ENCODE data around the gene PSMD5.
"Not testable (repeated sequence)": the region's sequence is repeated elsewhere in the genome, so short reads cannot be mapped to it uniquely, and the experiment has no call there.

Gene PSMD5

DNA sequence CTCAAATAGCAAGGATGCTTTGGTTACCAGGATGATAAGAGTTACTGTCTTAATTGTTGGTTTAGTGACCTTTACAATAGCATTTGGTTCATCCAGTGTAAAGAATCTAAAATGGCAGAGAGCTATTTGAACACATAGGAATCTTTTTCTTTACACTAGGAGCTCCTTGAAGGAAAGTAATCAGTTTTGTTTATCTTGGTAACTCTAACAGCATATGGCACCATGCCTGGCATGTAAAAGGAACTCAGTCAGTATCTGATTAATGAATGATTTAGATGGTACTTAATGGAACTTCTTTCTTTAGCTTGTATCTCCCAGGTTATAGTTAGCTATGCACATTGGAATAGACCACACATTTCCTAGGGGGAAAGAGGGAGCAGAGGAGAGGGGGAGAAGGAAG lies 9.9 kb downstream of the PSMD5 start:
- peaks cover 0 to 7% of the 10 kb centered on the region in 2 donors for H3K4me1 Mint-ChIP-seq
- no peaks in the 10 kb centered on the region for H3K27me3 Mint-ChIP-seq
- H3K9me3 Mint-ChIP-seq, result no peaks in the 10 kb centered on the region
- no peak for ATAC-seq (replicated peaks)
- DNase-seq, result no peak
- H3K4me3 Mint-ChIP-seq, result no peak overlapping the region
- no peak overlapping the region for H3K27ac Mint-ChIP-seq
- H3K36me3 Mint-ChIP-seq, result peaks cover 33 to 56% of the 10 kb centered on the region in 2 donors

DNA sequence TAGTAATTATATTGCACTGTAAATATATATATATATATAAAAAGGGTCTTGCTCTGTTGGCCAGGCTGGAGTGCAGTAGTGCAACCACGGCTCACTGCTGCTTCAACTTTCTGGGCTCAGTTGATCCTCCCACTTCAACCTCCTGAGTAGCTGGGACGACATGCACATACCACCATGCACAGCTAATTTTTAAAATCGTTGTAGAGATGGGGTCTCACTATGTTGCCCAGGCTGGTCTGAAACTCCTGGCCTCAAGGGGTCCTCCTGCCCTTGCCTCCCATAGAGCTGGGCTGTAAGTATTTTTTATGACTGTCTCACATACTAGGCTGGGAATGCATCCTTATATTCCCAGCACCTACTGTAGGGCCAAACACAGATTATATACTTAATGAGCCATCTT lies 11.9 kb downstream of the PSMD5 start:
- Mint-ChIP-seq H3K4me1 (peaks cover 0 to 5% of the 10 kb centered on the region in 2 donors), H3K27me3 (no peaks in the 10 kb centered on the region), H3K27ac (no peak overlapping the region), H3K9me3 (no peaks in the 10 kb centered on the region), H3K4me3 (no peak overlapping the region), H3K36me3 (peaks cover 40 to 63% of the 10 kb centered on the region in 2 donors)
- DNase-seq (no peak), ATAC-seq (replicated peaks) (no peak)

DNA sequence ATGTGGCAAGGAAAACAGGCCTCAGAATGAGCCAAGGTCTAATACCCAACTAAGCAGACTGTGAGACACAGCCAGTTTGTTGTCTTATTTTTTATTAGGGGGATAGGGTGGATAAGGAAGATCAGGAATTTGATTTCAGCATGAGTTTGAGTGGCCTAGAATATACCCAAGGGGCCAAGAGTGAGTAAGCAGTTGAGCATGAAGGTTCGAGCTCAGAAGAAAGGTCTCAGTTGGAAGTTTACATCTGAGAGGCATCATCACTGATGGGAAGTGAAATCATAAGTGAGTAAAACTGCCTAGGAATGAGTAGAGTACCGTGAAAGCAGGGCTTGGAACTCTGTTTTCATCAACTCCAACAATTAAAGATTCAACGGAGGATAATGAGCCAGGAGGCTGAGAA lies 12.6 kb downstream of the PSMD5 start:
- DNase-seq (no peak), ATAC-seq (replicated peaks) (no peak)
- Mint-ChIP-seq H3K27me3 (no peaks in the 10 kb centered on the region), H3K36me3 (peaks cover 39 to 66% of the 10 kb centered on the region in 2 donors), H3K27ac (no peak overlapping the region), H3K9me3 (no peaks in the 10 kb centered on the region), H3K4me3 (no peak overlapping the region), H3K4me1 (peaks cover 0 to 5% of the 10 kb centered on the region in 2 donors)

DNA sequence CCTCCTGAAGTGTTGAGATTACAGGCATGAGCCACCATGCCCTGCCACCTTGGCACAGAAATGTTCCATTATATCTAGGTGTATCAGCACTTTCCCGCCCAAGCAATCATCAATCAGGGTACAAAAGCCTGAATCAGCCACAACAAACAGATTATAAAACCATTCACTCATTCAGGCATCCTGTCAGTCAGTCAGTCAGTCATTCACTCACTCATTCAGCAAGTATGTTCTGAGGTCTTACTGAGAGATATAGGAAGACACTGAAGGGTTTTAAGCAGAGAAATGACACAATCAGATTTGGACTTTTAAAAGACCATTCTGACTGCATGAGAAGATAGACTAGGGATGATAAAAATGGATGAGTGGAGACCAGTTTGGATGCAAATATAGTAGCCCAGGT lies 13.1 kb downstream of the PSMD5 start:
- no peaks in the 10 kb centered on the region for H3K27me3 Mint-ChIP-seq
- H3K9me3 Mint-ChIP-seq, result no peaks in the 10 kb centered on the region
- H3K4me3 Mint-ChIP-seq, result no peak overlapping the region
- H3K36me3 Mint-ChIP-seq, result peaks cover 40 to 67% of the 10 kb centered on the region in 2 donors
- no peak for DNase-seq
- H3K4me1 Mint-ChIP-seq, result peaks cover 0 to 5% of the 10 kb centered on the region in 2 donors
- no peak overlapping the region for H3K27ac Mint-ChIP-seq
- no peak for ATAC-seq (replicated peaks)

DNA sequence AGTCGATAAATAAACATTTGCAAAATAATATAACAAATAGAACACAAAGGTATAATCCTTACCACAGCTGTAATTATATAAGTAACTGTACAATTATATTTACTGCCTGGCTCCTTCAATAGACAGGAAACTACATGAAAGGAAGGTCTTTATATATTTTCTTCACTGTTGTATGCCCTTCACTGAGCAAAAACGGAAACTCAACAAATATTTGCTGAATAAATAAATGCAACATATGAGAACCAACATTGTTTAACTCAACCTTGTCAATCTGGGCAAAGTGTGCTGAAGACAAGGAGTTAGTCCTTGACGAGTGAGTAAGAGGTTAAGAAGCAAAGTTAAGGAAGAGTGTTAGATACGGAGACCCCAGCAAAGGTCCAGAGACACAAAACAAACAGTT lies 22.6 kb downstream of the PSMD5 start:
- no peaks in the 10 kb centered on the region for H3K27me3 Mint-ChIP-seq
- H3K4me3 Mint-ChIP-seq, result no peak overlapping the region
- no peak overlapping the region for H3K27ac Mint-ChIP-seq
- H3K4me1 Mint-ChIP-seq, result peaks cover 0 to 1% of the 10 kb centered on the region in 2 donors
- peaks cover 42 to 67% of the 10 kb centered on the region in 2 donors for H3K36me3 Mint-ChIP-seq
- no peak for ATAC-seq (replicated peaks)
- no peaks in the 10 kb centered on the region for H3K9me3 Mint-ChIP-seq
- DNase-seq, result no peak

DNA sequence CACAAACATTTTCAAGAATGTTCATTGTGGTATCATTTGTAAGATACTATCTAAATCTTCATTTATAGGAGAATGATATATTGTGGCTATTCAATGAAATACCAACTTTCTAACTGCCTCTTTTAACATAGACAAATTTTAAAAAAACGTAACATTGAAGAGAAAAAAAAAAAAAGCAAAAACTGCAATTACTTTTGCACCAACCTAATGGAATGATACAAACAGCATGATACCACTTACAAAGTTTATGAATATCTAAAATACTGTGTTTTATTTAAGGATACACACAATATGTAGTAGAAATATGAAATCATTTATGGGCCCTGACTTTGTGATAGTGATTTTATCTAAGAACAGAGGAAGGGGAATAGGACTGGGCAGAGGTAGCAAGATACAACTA lies 24.1 kb downstream of the PSMD5 start:
- H3K36me3 Mint-ChIP-seq, result peaks cover 37 to 61% of the 10 kb centered on the region in 2 donors
- DNase-seq (no peak), ATAC-seq (replicated peaks) (no peak)
- H3K4me3 Mint-ChIP-seq, result no peak overlapping the region
- peaks cover under 1 to 1% of the 10 kb centered on the region in 2 donors for H3K4me1 Mint-ChIP-seq
- H3K27me3 Mint-ChIP-seq, result no peaks in the 10 kb centered on the region
- H3K9me3 Mint-ChIP-seq, result no peaks in the 10 kb centered on the region
- H3K27ac Mint-ChIP-seq, result no peak overlapping the region

DNA sequence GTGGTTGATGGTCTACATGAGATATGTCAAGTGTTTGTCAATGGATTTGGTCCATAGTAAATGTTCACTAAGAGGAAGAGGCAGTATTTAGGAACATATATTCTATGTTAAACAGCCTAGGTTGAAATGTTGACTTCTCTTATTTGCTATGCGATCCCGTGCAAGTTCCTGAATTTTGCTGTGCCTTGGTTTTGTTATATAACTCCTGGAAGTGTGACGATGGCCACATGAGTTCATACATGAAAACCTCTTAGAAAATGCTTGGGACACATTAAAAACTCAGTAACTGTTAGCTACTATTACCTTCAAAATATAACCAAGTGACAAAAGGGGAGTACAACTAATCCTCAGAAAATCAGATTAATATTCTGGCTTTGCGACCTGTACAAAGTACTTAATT lies 27.6 kb downstream of the PSMD5 start:
- Mint-ChIP-seq H3K27ac (no peak overlapping the region), H3K27me3 (no peaks in the 10 kb centered on the region), H3K4me3 (no peak overlapping the region), H3K9me3 (peaks cover 0 to 4% of the 10 kb centered on the region in 2 donors), H3K36me3 (peaks cover 40 to 65% of the 10 kb centered on the region in 2 donors), H3K4me1 (peaks cover 5 to 11% of the 10 kb centered on the region in 2 donors)
- no peak for ATAC-seq (replicated peaks)
- no peak for DNase-seq

DNA sequence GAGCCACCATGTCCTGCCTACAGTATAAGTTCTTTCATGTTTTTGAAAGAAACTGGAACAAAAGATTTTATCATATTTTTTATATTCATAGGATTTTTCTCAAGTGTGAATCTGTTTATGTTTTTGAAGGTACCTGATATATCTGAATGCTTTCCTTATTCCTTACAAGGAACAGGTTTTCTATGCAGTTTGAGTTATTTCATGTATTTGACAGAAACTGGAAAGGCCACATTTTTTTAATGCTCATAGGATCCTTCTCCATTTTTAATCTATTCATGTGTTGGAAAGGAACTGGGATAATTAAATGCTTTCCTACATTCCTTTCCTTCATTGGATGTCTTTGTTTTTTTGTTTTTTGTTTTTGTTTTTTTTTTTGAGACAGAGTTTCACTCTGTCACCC lies 33.8 kb downstream of the PSMD5 start:
- Mint-ChIP-seq H3K4me3 (no peak overlapping the region), H3K4me1 (peaks cover 4 to 11% of the 10 kb centered on the region in 2 donors), H3K36me3 (peaks cover 40 to 61% of the 10 kb centered on the region in 2 donors), H3K27ac (no peak overlapping the region), H3K9me3 (peaks cover 18 to 26% of the 10 kb centered on the region in 2 donors), H3K27me3 (no peaks in the 10 kb centered on the region)
- ATAC-seq (replicated peaks), result no peak
- DNase-seq, result no peak

DNA sequence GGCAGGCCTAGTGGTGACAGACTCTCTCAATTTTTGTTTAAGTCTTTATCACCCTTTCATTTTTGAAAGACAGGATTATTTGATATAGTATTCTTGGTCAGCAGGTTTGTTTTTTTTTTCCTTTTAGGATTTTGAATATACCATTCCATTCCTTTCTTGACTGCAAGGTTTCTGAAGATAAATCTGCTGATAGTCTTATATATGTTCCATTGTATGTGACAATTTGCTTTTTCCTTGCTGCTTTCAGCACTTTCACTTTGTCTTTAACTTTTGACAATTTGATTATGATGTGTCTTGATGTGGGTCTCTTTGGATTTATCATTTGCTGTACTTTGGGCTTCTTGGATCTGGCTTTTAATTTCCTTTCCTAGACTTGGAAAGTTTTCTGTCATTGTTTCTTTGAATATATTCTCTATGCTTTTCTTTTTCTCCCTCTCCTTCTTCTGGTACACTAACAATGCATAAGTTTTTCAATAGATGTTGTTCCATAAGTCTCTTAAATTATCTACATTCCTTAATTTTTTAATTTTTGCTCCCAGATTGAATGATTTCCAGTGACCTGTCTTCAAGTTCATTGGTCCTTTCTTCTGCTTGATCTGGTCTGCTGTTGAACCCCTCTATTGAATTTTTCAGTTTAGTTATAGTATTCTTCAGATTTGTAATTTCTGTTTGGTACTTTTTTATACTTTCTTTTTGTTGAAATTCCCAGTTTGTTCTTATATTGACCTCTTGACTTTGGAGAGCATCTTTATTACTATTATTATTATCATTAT lies 34.9 kb downstream of the PSMD5 start:
- no peak for ATAC-seq (replicated peaks)
- peaks cover 2 to 4% of the 10 kb centered on the region in 2 donors for H3K4me1 Mint-ChIP-seq
- DNase-seq, result no peak
- peaks cover 18 to 28% of the 10 kb centered on the region in 2 donors for H3K9me3 Mint-ChIP-seq
- no peak overlapping the region for H3K4me3 Mint-ChIP-seq
- no peaks in the 10 kb centered on the region for H3K27me3 Mint-ChIP-seq
- peaks cover 37 to 61% of the 10 kb centered on the region in 2 donors for H3K36me3 Mint-ChIP-seq
- H3K27ac Mint-ChIP-seq, result no peak overlapping the region

DNA sequence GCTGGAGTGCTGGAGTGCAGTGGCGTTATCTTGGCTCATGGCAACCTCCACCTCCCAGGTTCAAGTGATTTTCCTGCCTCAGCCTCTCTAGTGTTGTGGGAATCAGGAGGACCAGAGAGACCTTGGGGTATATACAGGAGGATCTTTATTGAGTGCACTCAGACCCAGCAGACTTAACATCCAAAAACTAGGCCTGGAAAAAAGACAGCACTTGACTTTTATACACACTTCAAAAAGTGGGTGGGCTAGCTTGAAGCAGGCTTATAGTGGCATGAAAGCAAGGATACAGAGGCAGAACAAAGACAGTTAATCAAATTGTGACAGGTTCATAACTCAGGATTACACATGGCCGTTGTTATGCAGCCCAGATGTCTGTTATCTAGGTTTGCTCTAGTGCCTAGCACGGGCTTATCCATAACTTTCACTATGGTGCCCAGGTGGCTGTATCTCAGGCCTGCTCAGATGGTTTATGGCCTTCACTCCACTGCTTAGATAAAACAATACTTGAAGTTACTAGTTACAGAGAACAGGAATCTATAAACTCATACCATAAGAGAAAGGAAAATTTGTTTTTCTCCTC lies 37.8 kb downstream of the PSMD5 start:
- not testable (repeated sequence) for ATAC-seq (replicated peaks); DNase-seq; H3K27me3 Mint-ChIP-seq; H3K4me1 Mint-ChIP-seq; H3K4me3 Mint-ChIP-seq; H3K27ac Mint-ChIP-seq
- peaks cover 20 to 44% of the 10 kb centered on the region in 2 donors for H3K36me3 Mint-ChIP-seq
- peaks cover 18 to 24% of the 10 kb centered on the region in 2 donors for H3K9me3 Mint-ChIP-seq

DNA sequence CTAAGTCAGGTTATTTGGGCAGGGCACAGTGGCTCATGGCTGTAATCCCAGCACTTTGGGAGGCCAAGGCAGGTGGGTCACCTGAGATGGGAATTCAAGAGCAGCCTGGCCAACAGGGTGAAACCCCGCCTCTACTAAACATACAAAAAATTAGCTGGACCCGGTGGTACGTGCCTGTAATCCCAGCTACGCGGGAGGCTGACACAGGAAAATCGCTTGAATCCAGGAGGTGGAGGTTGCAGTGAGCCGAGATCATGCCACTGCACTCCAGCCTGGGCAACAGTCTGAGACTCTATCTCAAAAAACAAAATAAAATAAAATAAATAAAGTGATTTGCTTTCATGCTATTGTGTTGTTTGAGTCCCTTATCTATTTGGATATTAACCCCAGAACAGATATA lies 41.3 kb downstream of the PSMD5 start:
- peaks cover 0 to 3% of the 10 kb centered on the region in 2 donors for H3K4me1 Mint-ChIP-seq
- no peak for ATAC-seq (replicated peaks)

DNA sequence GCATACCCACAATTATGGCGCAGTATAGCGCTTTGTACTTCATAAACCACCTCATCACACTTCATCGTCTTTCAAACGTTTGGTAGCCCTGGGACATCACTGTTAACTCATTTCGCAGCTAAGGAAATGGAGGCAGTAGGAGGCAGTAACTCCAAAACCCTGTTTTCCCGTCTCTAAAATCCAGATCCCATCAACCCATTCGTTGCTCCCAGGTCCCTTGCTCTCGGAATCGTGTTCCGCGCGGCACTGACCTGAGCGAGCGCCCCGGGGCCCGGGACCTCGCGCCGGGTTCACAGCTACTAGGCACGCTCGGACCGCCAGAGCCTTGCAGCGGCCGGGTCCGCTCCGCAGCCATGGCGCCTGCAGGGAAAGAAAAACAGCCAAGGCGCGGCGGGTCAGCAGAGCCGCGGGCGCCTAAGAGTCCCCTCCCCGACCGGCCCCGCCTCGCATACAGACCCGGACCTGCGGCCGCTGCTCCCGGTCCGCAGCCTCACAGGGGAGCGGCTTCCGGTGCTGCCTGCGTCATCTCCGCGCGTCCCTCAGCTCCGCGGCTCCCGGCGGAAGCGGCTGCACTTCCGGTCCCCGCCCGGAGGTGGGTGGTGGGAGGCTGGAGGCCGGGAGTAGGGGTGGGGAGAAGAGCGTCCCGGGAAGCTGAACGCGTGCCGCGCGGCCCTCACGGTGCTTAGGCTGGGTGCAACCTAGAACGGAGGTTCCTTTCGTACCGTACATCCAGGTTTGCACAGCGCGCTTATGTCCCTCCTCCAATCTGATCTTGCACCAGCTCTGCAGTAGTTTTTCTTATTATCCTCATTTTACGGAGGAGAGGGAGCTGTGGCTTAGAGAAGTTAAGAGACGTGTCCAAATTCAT lies 49.6 kb downstream of the PSMD5 start, which contains the start of gene FBXW2:
Gene FBXW2, minus strand, starts transcription at position 519 of the 868 bp plus-strand sequence. CDS start 5,158 bp downstream, outside the sequence.
- Mint-ChIP-seq H3K4me3 (peak within 1 kb of the TSS; percentile 94 to 96), H3K27me3 (no peaks in the 10 kb centered on the region), H3K4me1 (peaks cover 10 to 36% of the 10 kb centered on the region in 2 donors), H3K9me3 (no peaks in the 10 kb centered on the region), H3K36me3 (peaks cover 3 to 21% of the 10 kb centered on the region in 2 donors), H3K27ac (peak within 1 kb of the TSS; percentile 96)
- DNase-seq (peak; percentile 84), ATAC-seq (replicated peaks) (peak; percentile 93 to 97)

More for the DNA sequence above, 41.3 kb downstream of the PSMD5 start:
- Mint-ChIP-seq H3K27me3 (no peaks in the 10 kb centered on the region), H3K36me3 (peaks cover 5 to 26% of the 10 kb centered on the region in 2 donors), H3K4me3 (no peak overlapping the region), H3K9me3 (peaks cover 8 to 16% of the 10 kb centered on the region in 2 donors), H3K27ac (no peak overlapping the region)
- no peak for DNase-seq

DNA sequence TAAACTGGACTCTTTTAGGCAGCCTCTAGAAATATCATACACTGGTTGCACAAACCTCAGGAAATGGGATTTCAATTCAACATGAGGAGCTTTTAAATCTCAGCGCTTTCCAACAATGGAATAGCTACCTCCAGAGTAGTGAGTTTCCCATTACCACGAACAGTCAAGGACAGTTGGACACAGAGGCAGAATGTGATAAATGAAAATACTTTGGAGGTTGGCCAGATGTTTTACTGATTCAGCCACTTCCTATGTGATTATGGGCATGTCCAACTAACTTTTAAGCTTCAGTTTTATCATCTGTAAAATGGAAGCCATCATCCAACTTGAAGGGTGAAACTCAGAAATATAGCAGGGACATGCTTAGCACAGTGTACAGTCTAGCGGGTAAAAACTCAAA lies 51.6 kb downstream of the PSMD5 start:
- no peaks in the 10 kb centered on the region for H3K9me3 Mint-ChIP-seq
- H3K4me3 Mint-ChIP-seq, result no peak overlapping the region

DNA sequence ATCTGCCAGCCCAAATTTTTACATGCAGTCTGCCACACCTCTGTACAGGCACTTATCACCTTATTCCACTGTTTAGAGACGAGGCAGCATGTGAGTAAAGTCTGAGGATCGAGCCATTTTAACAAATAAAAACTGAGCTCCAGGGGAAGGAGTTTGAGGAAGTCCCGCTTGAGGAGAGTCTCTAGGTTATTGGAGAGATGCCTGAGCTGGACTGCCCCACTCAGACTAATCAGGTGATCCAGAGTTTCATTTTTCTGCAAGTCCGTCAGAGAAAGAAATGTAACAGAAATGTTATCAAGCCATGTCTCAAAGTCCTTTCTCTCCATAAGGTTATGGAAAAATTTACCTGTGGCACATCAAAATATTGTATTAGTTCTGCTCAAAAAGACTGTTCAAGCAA lies 54.8 kb downstream of the PSMD5 start:
- Mint-ChIP-seq H3K9me3 (no peaks in the 10 kb centered on the region), H3K27ac (peak overlapping the region; percentile 42), H3K36me3 (peaks cover 18 to 40% of the 10 kb centered on the region in 2 donors), H3K27me3 (no peaks in the 10 kb centered on the region), H3K4me3 (no peak overlapping the region), H3K4me1 (peaks cover 16 to 45% of the 10 kb centered on the region in 2 donors)
- ATAC-seq (replicated peaks) (no peak), DNase-seq (no peak)

More for the DNA sequence above, 51.6 kb downstream of the PSMD5 start:
- H3K36me3 Mint-ChIP-seq, result peaks cover 11 to 25% of the 10 kb centered on the region in 2 donors
- DNase-seq (no peak), ATAC-seq (replicated peaks) (no peak)
- peaks cover 17 to 46% of the 10 kb centered on the region in 2 donors for H3K4me1 Mint-ChIP-seq
- H3K27ac Mint-ChIP-seq, result no peak overlapping the region
- H3K27me3 Mint-ChIP-seq, result no peaks in the 10 kb centered on the region
